Fibroblast of lung (primary cell): ENCODE results near the gene DLG4. TPM values are rescaled to one million over a fixed set of nuclear protein-coding genes. Genes with fewer than 3 reads are reported as not detected.

ENCODE experiments used
- DNase-seq, 2 donors: peaks; one replicate each; pipeline versions ENCODE4 v3.0.0 to v3.0.0-alpha.2; 2010; ENCODE audit warnings: low read depth in 2 of 2
- H2AFZ ChIP-seq: 2 replicates; pipeline ENCODE4 v1.5.1; 2012; ENCODE audit warnings: low read length, control low read depth, inconsistent platforms
- H3K27ac ChIP-seq: 2 replicates; pipeline ENCODE4 v1.5.1; 2011; ENCODE audit warnings: low read length, control low read depth; ENCODE audit not compliant: insufficient read depth
- H3K27me3 ChIP-seq: 2 replicates; pipeline ENCODE4 v1.5.1; 2011; ENCODE audit warnings: mild to moderate bottlenecking, low read length; ENCODE audit not compliant: control insufficient read depth, insufficient read depth
- H3K36me3 ChIP-seq: 2 replicates; pipeline ENCODE4 v1.5.1; 2011; ENCODE audit warnings: low read length; ENCODE audit not compliant: control insufficient read depth, insufficient read depth
- H3K4me1 ChIP-seq: 2 replicates; pipeline ENCODE4 v1.5.1; 2011; ENCODE audit warnings: low read length; ENCODE audit not compliant: control insufficient read depth, insufficient read depth; ENCODE audit errors: extremely low read depth
- H3K4me2 ChIP-seq: 2 replicates; pipeline ENCODE4 v1.5.1; 2011; ENCODE audit warnings: low read length, control low read depth; ENCODE audit not compliant: insufficient read depth; ENCODE audit errors: extremely low read depth
- H3K4me3 ChIP-seq, 4 experiments: fragments of 200-600 bp in 1 of 4; sonication (generic) in 1 of 4; replicated peaks in 1 of 4; 2 replicates each; pipeline ENCODE4 v1.5.1; 2011 to 2016; ENCODE audit warnings: low read length in 4 of 4, low read depth in 3 of 4, mild to moderate bottlenecking in 3 of 4, control low read depth in 2 of 4, inconsistent platforms in 1 of 4, mixed read lengths in 1 of 4; ENCODE audit not compliant: insufficient read depth in 1 of 4; ENCODE audit errors: control extremely low read depth in 1 of 4
- H3K79me2 ChIP-seq: 2 replicates; pipeline ENCODE4 v1.5.1; 2012; ENCODE audit warnings: mild to moderate bottlenecking, low read length, inconsistent platforms; ENCODE audit not compliant: control insufficient read depth, insufficient read depth
- H3K9ac ChIP-seq: 2 replicates; pipeline ENCODE4 v1.5.1; 2011; ENCODE audit warnings: mild to moderate bottlenecking, low read length, control low read depth; ENCODE audit not compliant: insufficient read depth
- H3K9me3 ChIP-seq: 2 replicates; pipeline ENCODE4 v1.5.1; 2012; ENCODE audit warnings: low read depth, low read length; ENCODE audit not compliant: control insufficient read depth, insufficient read depth
- H4K20me1 ChIP-seq: 2 replicates; pipeline ENCODE4 v1.5.1; 2011; ENCODE audit warnings: low read length; ENCODE audit not compliant: control insufficient read depth, insufficient read depth; ENCODE audit errors: extremely low read depth
- EZH2 ChIP-seq: IDR thresholded peaks from 2 replicates; pipeline ENCODE4 v1.5.1; 2012; ENCODE audit warnings: low read length, control low read depth, mild to moderate bottlenecking; ENCODE audit errors: missing control alignments
- polyA plus RNA-seq, 2 donors: library from polyadenylated mRNA; depleted of rRNA in 1 of 2; stranded (reverse) in 1 of 2; unstranded in 1 of 2; fragments of >200 nt; gene quantifications; 2 replicates each; pipeline ENCODE4 v1.2.1, GENCODE V29; 2011 to 2012; ENCODE audit warnings: missing spikeins in 1 of 2
- total RNA-seq: library from RNA; depleted of rRNA; stranded (reverse); fragments of >200 nt; gene quantifications from 2 replicates; pipeline ENCODE4 v1.2.1, GENCODE V29; 2014
- TF ChIP-seq, protein P1 (sequence below), 2 donors: IDR thresholded peaks in 1 of 2; conservative IDR thresholded peaks in 1 of 2; 1 replicate in 1 of 2; 2 replicates in 1 of 2; pipeline ENCODE4 v1.5.1; 2011 to 2012; ENCODE audit warnings: low read length in 2 of 2, control low read depth in 1 of 2, inconsistent platforms in 1 of 2, low read depth in 1 of 2, mild to moderate bottlenecking in 1 of 2

DLG4 gene
- total and polyA plus RNA-seq, 2 donors (not counting 1 experiment from before 2014, with no cell fraction given), result 11.3 to 22.0 TPM

DNA sequence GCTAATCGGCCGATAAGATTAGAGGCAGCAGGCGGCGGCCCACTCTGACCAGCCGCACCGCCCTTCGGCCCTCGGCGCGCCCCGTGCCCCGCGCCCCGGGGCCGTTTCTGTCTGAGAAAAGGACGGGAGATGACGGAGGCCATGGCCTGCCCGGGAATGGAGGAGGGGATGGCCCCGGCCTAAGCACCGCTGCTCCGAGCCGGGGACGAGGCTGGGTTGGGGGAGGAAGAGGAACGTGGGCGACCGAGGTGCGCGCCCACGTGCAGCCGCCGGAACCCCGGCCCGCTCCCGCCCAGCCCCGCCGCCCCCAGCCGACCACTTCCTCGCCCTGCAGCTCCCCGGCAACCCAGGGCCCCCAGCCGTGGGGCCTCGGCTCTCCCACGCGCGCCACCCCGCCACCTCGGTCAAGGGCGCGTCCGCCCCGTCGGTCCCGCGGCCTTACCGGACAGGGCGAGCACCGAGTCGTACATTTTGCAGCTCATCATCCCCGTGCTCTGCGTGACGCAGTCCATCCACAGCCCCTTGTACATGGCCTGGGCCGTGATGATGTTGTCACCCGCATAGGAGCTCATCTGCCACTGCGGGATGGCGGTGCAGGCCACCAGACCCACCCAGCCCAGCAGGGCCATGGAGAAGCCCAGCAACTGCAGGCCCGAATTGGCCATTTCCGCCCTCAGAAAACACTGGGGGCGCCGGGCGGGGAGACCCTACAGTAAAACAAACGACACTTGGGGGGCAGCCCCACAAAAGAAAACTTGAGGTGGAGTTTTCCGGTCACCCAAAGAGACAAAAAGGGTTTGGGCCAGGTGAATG lies 41.9 kb upstream of the DLG4 start:
- H2AFZ ChIP-seq, result peak overlapping the region; percentile 29
- no peak for DNase-seq
- no peaks in the 10 kb centered on the region for H3K9me3 ChIP-seq
- no peaks in the 10 kb centered on the region for H3K27me3 ChIP-seq
- no peaks in the 10 kb centered on the region for H3K79me2 ChIP-seq
- H3K4me2 ChIP-seq, result peak overlapping the region; percentile 35
- peak; percentile 74 for TF ChIP-seq EZH2
- TF ChIP-seq, protein P1, sequence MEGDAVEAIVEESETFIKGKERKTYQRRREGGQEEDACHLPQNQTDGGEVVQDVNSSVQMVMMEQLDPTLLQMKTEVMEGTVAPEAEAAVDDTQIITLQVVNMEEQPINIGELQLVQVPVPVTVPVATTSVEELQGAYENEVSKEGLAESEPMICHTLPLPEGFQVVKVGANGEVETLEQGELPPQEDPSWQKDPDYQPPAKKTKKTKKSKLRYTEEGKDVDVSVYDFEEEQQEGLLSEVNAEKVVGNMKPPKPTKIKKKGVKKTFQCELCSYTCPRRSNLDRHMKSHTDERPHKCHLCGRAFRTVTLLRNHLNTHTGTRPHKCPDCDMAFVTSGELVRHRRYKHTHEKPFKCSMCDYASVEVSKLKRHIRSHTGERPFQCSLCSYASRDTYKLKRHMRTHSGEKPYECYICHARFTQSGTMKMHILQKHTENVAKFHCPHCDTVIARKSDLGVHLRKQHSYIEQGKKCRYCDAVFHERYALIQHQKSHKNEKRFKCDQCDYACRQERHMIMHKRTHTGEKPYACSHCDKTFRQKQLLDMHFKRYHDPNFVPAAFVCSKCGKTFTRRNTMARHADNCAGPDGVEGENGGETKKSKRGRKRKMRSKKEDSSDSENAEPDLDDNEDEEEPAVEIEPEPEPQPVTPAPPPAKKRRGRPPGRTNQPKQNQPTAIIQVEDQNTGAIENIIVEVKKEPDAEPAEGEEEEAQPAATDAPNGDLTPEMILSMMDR (conservative IDR thresholded peaks at IDR 0.05 in 1 of 2, IDR thresholded peaks at IDR 0.05 in 1 of 2; ENCODE audit: low read depth in 1 of 2, low read length in 2 of 2), result no peak
- H3K36me3 ChIP-seq, result peaks cover 1% of the 10 kb centered on the region
- no peak overlapping the region for H3K9ac ChIP-seq
- H3K4me1 ChIP-seq, result peaks cover 3% of the 10 kb centered on the region
- no peak overlapping the region for H3K27ac ChIP-seq
- H4K20me1 ChIP-seq, result no peaks in the 10 kb centered on the region
- H3K4me3 ChIP-seq, result peak overlapping the region in 1 of 4 experiments; percentile 32

DNA sequence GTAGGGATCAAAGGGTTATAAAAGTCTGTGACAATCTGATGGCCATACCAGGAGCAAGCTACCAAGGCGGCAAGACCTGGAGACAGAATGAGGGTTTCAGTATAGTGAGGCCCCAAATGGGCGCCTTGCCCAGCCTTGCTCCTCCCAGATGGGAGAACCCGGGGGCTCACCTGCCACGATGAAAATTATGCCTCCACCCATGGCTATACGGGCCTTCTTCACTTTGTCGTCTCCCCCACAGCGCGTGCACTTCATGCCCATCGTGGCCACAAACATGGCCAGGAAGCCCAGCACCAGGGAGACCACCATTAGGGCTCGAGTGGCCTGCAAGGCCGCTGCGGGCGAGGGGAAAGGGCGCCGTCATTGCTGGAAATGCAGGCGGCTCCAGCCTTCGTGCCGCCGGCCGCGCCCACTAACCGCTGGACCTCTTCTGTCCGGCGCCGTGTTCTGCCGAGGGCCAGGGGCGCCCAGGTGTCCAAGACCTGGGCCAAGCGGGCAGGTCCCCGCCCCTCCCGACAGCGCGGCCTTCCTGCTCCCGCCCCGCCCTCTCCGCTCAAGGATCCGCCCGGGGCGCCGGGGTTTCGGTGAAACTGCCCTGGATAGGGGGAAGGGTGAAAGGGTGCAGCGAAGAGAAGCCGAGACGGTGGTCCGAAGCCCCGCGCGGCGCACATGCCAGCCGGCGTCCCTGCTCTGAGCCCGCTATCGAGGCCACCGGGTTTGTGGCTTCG lies 41.2 kb upstream of the DLG4 start:
- TF ChIP-seq, protein P1 (conservative IDR thresholded peaks at IDR 0.05 in 1 of 2, IDR thresholded peaks at IDR 0.05 in 1 of 2; ENCODE audit: low read depth in 1 of 2, low read length in 2 of 2), result no peak
- TF ChIP-seq EZH2, result no peak
- no peaks in the 10 kb centered on the region for H3K79me2 ChIP-seq
- H2AFZ ChIP-seq, result peak overlapping the region; percentile 29
- H3K27ac ChIP-seq, result no peak overlapping the region
- H3K4me3 ChIP-seq, result peak overlapping the region in 1 of 4 experiments; percentile 32
- H3K9me3 ChIP-seq, result no peaks in the 10 kb centered on the region
- no peak for DNase-seq
- H3K36me3 ChIP-seq, result peaks cover 1% of the 10 kb centered on the region
- no peaks in the 10 kb centered on the region for H3K27me3 ChIP-seq
- peaks cover 3% of the 10 kb centered on the region for H3K4me1 ChIP-seq
- H3K9ac ChIP-seq, result no peak overlapping the region
- H3K4me2 ChIP-seq, result no peak overlapping the region
- no peaks in the 10 kb centered on the region for H4K20me1 ChIP-seq

DNA sequence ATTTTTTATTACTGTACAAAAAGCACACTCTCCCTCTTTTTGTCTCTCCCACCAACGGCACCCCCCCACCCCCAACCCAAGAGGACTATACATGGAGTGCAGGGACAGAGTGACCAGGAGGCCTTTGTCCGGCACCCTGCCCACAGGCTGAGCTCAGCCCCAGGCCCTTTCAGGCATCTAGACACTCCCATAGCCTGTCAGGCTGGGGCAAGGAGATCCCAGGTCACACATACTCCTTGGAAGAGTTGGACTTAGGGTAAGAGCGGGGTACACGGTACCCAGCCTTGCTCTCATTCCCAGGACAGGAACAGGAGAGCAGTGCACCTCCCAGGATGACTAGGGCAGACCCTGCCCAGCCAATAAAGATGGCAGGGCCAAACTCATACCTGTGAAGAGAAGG lies 40.5 kb upstream of the DLG4 start:
- DNase-seq, result no peak
- no peak overlapping the region for H3K9ac ChIP-seq
- no peak for TF ChIP-seq EZH2
- TF ChIP-seq, protein P1 (conservative IDR thresholded peaks at IDR 0.05 in 1 of 2, IDR thresholded peaks at IDR 0.05 in 1 of 2; ENCODE audit: low read depth in 1 of 2, low read length in 2 of 2), result no peak
- no peaks in the 10 kb centered on the region for H3K79me2 ChIP-seq
- no peak overlapping the region for H3K4me3 ChIP-seq
- H3K27ac ChIP-seq, result no peak overlapping the region
- peaks cover 3% of the 10 kb centered on the region for H3K4me1 ChIP-seq
- H3K4me2 ChIP-seq, result no peak overlapping the region
- H3K36me3 ChIP-seq, result peaks cover 1% of the 10 kb centered on the region
- H3K9me3 ChIP-seq, result no peaks in the 10 kb centered on the region
- H3K27me3 ChIP-seq, result no peaks in the 10 kb centered on the region
- H2AFZ ChIP-seq, result no peak overlapping the region
- H4K20me1 ChIP-seq, result no peaks in the 10 kb centered on the region
